ENCODE results near the gene VWA1.
A peak's percentile ranks its signal among the peaks of the same experiment; 100 is the strongest.
"Not testable (repeated sequence)": the region's sequence is repeated elsewhere in the genome, so short reads cannot be mapped to it uniquely, and the experiment has no call there.

Gene VWA1

DNA sequence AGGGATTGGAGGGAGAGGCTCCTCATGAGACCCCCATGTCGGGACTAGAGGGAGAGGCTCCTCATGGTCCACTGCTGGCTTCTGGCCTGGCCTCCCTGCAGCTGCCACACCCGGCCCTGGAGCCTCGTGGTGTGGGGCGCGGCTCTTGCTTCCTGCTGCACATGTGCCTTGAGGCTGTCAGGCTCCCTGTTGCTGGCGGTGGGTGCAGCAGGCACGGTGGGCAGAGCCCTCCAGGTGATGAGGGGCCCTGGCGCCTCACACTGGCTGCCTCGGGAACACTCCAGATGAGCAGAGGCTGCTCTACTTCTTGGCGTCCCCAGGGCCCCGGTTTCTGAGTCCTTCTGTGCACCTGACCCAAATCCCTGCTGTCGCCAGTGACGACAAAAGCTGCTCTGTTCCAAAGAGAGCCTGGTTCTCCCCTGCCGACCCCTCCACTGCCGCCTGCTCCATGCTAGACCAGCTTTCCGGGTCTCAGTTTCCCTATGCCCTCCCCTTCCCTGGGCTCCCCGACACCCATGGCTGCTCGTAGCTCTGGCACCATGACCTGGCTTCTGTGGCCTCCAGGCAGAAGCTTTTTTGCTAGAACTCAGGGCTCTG, 26.3 kb downstream of the VWA1 start:
- no peak for DNase-seq

DNA sequence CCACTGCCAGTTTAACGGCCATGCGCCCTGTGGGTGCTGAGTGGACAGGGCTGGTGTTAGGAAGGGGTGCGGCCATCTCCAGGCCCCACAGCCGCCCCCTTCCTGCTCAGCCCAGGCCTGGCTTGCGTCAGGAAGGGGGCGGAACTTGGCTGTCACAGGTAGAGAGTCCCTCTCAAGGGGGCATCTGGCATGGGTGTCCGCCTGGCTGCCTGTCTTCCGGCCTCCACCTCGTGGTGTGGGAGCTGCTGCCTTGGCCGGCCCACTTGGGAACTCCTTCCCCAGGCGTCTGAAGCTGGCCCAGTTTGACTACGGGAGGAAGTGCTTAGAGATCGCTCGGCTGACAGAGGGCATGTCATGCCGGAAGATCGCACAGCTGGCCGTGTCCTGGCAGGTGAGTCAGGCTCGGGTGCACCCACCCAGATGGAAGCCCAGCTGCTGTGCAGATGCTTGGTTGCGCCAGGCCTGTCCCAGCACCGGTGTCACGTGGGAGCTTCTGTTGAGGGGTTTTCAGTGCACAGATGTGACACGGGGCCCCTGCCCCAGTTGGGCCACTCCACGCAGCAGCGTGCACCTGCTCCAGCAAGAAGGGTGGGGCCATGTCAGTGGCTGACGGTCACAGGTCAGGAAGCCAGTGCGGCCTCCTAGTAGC, 27.0 kb downstream of the VWA1 start:
- DNase-seq = no peak

DNA sequence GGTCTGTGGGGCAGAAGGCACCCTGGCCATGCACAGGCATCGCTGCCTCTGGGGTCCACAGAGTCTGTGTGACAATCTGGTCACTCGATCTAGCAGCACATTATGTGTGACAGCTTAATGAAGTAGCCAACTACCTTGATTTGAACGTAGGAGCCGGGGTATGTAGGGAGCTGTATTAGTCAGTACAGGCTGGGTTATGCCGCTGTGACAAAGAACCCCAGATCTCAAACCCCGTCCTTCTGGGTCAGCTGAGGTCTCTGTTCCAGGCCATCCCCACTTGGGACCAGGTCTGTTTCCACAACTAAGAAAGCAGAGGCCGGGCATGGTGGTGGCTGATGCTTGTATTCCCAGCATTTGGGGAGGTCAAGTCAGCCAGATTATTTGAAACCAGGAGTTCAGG, 27.8 kb downstream of the VWA1 start:
- no peak for DNase-seq

DNA sequence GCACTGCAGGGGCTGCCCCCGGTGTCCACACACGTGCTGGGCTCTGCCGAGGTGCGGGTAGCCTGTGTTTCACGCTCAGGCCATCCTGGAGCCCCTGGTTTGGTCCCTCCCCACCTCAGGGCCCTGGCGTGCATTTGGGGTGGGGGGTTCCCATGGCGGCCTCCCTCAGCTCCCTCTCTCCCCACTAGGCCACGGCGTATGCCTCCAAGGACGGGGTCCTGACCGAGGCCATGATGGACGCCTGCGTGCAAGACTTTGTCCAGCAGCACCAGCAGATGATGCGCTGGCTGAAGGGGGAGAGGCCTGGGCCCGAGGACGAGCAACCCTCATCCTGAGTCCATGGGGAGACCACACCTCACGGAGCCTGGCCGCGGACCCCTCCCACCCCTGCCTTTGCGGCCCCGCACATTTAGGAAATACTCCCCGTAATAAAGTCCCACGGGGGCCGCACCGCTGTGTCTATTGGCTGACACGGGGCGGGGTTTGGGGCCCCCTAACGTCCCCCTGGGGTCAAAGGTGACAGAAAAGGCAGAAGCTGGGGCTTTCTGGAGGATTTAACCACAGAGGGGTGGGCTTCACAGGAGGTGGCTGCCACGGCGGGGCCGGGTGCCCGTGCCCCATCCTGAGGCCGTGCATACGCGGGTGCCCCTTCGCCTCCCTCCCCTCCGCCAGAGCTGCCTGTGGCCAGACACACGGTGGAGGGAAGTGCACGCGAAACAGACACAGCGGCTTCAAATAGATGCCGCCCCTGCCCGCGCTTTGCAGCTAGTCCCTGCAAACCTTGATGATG, 32.9 kb downstream of the VWA1 start:
- not testable (repeated sequence) for DNase-seq

- no peak for DNase-seq
Observed at GRCh38 chr1:1470626-1471388, 35.3 kb downstream of the VWA1 start.

DNA sequence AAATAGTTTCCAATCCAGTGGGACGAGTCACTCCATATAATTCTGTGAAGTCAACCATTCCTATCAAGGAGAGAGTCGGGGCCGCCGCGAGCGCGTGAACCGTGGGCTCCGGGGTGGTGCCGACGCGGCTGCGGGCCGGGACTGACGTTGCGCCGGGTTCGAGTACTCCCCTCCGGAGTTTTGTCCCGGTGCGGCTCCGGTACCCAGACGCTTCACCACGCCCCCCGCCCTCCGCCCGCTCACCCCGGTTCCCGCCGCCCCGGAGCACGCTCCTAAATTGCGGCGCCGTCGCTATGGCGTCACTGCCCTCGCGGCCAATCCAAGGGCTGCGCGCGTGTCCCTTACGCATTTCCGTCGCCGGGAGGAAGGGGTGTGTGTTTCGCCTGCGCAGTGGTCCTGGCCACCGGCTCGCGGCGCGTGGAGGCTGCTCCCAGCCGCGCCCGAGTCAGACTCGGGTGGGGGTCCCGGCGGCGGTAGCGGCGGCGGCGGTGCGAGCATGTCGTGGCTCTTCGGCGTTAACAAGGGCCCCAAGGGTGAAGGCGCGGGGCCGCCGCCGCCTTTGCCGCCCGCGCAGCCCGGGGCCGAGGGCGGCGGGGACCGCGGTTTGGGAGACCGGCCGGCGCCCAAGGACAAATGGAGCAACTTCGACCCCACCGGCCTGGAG, 36.0 kb downstream of the VWA1 start, which contains the start of gene ATAD3B:
Gene ATAD3B (plus strand): TSS at position 377 of the 664 bp plus-strand sequence. CDS start 120 bp downstream, at position 497.
- DNase-seq = peak; percentile 90 to 91

GRCh38 chr1:1472053-1472876, 36.8 kb downstream of the VWA1 start:
- DNase-seq = not testable (repeated sequence)

DNA sequence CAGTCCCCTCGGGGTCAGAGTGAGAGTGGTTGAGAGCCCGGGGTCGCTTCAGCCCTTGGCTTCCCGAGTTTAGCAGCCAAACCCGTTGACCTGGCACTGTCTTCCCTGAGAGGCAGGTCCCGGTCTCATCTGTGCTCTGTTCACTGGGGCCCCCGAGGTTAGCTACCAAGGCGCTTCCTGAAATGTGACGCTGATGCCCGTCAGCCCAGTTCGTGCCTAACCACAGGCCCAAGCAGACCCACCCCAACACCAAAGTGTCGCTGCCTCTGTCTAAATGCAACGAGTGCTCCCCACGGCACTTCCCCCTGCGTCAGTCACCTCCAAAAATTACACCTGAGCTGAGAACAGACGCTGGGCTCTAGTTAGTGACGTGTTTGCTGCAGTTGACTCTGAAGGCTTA, 40.5 kb downstream of the VWA1 start:
- not testable (repeated sequence) for DNase-seq

GRCh38 chr1:1477206-1477605, 41.7 kb downstream of the VWA1 start:
- DNase-seq = no peak

DNA sequence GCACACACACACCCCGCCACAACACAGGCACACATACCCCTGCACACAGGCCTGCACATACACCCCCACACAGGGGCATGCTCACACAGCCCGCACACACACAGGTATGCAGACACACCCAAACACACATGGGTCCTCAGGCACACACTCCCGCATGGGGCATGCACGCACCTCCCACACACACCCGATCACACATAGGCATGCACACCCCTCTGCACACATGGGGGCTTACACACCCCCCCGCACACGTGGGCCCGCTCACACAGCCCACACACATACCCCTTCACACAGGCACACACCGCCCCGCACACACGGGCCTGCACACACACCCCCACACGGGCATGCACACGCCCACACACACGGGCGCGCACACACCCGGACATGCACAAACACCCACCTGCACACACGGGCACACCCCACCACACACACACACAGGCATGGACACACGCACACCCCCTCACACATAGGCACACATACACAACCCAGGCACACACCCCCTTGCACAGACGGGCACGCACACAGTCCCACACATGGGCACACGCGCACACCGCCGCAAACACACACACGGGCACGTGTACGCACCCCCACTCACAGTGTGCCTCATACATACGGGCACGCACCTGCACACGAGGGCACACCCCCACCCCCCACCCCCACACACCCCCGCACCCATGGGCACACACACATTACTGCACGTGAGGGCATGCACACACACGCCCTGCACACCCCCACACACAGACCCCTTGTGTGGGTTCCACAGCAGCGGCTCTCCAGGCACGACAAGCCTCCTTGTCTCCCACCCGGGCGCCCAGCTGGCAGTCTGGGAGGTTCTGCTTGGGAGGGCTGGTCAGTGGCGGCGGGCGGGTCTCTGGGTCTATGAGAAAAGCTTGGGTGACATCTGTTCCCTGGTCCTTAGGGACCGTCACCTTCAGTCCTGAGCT, 44.3 kb downstream of the VWA1 start:
- DNase-seq = no peak

- not testable (repeated sequence) for DNase-seq
Observed at GRCh38 chr1:1480488-1480867, 45.0 kb downstream of the VWA1 start.

GRCh38 chr1:1481811-1482210, 46.3 kb downstream of the VWA1 start:
- DNase-seq = not testable (repeated sequence)

- DNase-seq = no peak
Observed at GRCh38 chr1:1482856-1483255, 47.4 kb downstream of the VWA1 start.

- no peak for DNase-seq
Observed at GRCh38 chr1:1483714-1484113, 48.2 kb downstream of the VWA1 start.

DNA sequence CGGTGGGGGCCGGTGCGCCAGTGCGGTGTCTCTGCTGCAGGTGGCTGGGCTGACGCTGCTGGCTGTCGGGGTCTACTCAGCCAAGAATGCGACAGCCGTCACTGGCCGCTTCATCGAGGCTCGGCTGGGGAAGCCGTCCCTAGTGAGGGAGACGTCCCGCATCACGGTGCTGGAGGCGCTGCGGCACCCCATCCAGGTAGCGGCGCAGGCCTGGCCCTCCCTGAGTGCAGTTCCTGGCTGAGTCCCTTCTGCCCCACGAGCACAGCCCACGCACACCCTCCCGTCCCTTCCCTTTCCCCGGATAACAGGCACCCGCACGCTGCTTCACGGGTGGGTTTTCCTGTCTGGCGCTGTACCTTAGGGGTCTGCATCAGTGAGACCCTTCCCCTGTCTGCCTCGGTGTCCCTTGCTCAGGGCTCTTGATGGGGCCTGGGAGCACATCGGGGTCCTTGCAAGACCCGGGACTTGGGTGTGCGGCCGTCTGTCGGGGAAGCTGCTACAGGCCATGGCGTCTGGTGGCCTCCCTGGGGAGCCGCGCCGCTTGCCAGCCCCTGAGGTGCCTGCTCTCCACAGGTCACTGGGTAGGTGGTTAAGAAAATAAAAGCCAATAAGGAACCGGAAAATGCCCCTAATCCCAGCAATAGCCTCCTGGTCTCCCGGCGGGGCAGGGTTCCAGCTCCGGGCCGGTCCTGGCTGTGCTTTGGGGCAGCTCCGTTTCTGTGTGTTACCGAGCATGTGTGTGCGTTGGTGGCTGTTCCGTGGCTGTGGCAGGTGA, 49.7 kb downstream of the VWA1 start:
- not testable (repeated sequence) for DNase-seq

GRCh38 chr1:1485755-1486317, 50.3 kb downstream of the VWA1 start:
- not testable (repeated sequence) for DNase-seq

DNA sequence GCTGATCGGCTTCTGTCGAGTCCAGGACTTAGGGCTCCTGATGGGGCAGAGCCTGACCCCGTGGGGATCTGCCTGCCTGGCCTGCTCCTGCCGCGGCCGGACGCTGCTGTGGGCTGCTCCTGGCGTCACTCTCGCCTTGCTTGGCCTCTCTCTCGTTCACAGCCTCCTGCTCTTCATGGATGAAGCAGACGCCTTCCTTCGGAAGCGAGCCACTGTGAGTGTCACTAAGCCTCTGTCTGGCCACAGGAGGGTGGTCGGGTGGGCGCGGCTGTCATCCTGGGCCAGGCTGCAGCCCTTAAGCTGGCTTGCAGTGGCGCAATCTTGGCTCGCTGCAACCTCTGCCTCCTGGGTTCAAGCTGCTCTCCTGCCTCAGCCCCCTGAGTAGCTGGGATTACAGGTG, 52.2 kb downstream of the VWA1 start:
- no peak for DNase-seq

DNA sequence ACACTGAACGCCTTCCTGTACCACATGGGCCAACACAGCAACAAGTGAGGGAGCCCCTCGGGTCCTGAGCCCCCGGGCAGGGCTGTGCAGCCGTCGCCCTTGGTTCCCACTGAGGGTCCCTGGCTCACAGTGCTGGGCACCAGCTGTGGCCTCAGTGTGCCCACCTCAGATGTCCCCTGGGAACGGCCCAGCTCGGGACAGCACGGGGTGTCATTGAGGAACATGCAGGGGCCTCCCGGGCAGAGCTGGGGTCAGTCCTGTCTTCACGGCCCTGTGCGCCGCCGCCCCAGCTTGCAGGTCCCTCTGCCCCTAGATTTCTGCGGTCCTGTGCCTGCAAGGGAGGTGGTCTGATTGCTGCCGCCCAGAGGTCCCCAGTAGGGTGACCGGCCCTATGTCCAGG, 53.7 kb downstream of the VWA1 start:
- DNase-seq = no peak

DNA sequence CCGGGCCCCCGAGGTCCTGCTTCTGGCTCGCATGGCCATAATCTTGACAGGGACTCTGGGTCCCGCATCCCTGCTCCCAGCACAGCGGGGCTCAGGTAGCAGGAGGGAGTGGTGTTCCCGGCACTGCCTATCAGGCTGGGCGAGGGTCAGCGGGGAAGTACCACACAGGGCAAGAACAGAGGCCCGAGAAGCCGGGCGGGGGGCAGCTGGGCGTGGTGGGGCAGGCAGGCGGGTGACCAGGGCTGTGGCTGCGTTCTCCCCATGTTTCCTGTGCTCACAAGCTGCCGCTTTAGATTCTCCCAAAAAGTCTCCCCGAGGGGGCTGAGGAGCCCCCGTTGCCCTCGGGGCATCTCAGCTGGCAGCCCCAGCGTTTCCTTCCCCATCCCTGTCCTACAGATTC, 54.4 kb downstream of the VWA1 start:
- no peak for DNase-seq
